ENCODE data around the gene HOXC12.

The HOXC12 gene

GRCh38 chr12:53941187-53941586, 13.5 kb upstream of the HOXC12 start:
- no peak for DNase-seq

DNA sequence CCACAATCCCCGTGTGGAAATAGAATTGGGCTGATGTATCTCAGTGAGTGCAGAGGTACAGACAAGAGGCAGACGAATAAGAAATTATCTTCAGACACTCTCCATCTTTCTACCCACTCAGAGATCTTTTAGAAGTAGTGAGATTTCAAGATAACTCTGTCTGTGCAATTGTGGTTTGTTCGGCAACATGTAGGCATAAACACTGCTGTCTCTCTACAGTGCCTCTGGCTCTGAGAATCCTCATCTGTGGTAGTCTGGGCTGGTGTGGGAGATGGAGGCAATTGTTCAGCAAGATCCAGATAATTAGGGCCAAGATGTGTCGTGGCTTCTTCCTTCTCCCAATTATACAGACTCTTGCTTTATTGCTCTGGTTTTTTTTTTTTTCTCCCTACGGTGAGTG, 13.0 kb upstream of the HOXC12 start:
- DNase-seq = no peak

DNA sequence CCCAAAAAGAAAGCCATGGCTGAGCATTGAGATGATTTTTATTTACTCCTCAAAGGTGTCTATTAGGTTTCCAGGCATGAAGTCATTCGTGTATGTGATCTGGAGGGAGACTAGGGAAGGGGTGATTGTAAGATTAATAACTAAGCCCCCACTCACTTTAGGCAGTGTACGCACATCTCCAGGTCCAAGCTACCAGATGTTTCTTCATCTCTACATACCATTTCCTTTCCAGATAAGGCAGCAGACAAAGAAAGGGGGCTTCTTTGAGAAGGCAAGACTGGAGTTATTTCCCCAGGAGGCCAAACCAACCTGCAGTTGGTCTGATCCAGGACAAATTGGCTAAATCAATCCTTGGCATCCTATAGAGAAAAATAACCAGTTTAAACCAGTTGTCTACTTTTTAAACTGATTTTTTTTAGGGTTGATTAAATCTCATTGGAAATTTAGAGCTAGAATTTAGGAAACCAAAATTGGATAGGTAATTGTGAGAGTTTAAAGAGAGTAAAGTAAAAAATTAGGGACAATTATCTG, 12.2 kb upstream of the HOXC12 start:
- DNase-seq = no peak

DNA sequence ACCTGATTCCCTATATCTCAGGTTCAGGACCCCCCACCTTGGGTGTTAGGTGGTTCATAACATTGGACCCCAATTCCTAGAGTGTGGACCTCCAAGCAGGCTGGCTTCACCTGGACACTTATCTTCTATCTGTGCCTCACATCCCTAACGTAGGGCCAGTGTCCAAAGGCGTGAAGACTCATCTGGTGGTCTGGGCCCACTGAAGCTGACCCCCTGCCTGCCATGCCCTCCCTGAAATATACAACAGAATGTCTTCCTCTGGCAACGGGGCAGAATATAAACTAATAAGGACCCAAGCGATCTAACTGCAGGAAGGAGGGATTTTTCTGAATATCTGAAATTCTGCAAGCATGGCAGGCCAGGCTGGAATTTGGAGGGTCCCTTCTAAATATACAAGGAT, 10.5 kb upstream of the HOXC12 start:
- no peak for DNase-seq

DNA sequence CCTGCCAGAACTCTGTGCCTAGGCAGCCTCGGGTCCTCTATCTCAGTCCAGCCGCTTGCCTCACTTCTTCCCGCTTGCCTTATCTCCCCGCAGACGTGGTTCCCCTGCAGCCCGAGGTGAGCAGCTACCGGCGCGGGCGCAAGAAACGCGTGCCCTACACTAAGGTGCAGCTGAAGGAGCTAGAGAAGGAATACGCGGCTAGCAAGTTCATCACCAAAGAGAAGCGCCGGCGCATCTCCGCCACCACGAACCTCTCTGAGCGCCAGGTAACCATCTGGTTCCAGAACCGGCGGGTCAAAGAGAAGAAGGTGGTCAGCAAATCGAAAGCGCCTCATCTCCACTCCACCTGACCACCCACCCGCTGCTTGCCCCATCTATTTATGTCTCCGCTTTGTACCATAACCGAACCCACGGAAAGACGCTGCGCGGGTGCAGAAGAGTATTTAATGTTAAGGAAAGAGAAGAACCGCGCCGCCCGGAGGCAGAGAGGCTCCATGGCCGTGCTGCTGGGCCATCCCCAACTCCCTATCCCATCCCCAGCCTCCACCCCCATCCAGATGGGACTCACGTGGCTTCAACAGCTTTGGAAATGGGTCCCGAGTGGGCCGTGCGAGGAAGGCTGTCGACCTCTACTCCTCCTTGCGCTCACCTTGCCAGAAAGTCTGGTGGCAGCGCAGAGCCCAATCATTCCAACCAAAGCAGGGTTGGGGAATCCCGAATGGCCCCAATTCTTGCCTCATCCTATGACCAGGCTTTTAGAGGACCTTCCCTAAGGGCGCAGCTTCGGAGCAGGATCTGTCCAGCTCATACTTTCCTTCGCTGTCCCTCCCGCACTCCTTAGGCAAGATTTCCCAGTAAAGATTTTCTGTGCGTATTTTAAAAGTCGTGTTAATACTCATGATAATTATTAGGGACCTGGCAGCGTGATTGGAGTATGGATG, 9.5 kb upstream of the HOXC12 start:
- no peak for DNase-seq

DNA sequence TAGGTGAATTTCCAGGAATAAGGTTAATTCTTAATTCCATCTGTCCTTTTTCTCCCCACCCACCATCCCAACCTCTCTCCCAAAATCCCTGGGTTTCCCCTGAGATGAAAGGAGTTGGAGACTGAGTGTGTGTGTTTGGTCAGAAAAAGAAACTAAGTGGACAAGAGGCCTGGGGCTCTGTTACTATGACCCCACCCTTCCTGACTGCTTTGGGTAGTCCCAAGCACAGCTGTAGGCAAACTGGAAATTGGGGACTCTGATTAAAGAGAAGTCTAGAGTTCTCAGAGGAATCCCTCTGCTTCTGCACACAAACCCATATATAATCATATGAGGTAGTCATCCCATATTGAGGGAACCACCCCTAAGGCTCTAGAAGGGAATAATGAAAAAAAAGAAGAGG, 7.0 kb upstream of the HOXC12 start:
- DNase-seq = no peak

- no peak for DNase-seq
Observed at GRCh38 chr12:53948650-53949593, 5.8 kb upstream of the HOXC12 start.

GRCh38 chr12:53949631-53950436, 4.9 kb upstream of the HOXC12 start:
- no peak for DNase-seq

DNA sequence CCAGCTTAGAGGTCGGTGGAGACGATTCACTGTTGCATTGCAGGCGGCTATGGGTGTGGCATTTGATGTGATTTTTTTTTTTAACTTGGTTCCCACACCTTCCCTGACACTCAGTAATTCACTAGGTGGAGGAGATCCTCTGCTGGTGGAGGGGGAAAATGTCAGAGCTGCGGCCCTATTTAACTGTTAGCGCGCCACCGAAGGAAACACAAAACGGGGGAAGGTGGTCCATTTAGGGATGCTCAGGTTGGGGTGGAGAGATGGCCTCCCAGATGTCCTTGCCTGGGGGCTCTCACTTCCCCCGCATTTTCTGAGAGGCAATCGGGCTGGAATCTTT, 4.3 kb upstream of the HOXC12 start:
- no peak for DNase-seq

- no peak for DNase-seq
Observed at GRCh38 chr12:53950789-53951576, 3.7 kb upstream of the HOXC12 start.

DNA sequence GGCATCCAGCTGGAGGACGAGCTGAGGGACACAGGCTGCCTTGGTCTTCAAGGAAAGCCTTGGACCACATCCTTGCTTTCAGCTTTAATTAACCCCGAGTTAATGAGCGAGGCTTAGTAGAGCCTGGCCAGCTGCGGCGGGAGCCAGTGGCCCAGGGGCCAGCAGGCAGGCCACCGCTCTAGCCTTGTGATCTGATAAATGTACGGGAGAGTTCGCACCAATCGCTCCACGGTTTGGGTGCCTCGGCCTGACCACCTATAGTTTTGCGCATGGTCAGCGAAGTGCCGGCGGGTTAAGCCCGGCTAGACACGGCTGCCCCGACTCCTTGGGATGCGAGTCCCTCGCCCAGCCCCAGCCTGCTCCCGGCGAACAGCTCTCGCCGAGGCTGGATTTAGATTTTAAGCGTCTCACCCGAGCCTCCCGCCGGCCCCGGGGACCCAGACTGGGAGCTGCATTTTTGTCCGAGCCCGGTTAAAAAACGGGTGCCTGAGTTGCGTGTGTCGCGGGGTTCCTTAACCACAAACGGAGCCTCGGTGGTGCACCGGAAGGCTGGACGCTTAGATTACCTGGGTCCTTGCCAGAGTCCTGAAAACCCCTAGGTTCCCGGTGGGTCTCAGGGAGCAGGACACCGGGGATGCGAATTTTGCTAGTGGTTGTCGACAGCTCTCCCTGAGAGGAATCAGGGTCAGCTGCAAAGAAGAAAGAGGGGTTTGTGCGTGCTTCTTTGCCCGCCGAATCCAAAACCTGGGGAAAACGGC, 2.9 kb upstream of the HOXC12 start:
- DNase-seq = peak; percentile 65

DNA sequence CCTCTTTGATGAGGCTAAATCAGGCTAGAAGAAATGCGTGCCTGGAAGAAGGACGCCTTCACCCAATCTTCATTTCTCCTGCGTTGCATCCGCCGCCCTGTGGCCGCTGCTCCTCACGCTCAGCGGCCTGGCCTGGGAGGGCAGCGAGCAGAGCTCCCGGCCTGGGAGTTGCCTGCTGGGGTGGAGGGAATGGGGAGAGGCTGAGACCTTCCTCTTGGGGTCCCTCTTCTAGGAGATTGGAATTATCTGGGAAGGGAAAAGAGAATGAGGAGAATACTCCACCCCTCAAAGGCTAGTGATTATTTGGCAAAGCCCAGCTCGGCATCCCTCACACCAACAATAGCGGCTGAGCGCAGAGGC, 2.4 kb upstream of the HOXC12 start:
- DNase-seq = no peak

DNA sequence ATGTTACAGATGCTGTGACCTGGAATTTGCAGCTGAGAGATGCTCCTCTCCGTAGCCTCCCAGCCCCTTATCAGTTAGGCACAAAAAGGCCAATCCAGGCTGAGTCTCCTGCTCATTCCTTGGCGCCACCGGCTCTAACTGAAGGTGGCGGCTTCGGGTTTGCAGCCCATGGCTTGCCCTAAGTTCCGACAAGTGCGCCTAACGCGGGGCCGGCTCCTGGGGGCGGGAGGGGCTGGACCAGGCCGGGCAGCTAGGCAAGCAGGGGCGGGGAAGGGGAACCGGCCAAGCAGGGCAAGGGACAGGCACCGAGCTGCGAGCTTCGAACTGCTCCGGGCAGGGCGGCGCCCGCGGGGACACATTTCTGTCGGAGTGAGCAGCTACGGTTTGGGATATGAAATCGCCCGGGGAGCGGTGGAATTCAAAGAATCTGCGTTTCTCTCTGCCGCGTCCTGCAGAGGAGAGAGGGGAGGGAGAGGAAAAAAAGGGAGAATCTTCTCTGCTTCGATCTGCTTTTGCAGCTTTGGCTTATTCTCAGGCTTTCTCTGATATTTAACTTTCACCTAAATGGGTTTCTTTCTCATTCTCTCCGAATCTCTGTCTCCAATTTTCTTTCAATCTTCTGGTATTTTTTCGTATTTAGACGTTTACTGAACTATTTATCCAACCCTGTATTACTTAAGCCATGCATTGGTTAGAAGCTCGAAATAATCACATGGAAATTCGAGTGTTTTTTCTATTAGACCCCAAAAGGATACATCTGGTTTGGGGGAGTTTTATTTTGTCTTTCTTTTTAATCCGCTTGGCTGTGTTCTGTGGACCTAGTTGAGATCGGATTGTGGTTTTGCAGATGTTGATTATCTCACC, 1.6 kb upstream of the HOXC12 start:
- DNase-seq = no peak

DNA sequence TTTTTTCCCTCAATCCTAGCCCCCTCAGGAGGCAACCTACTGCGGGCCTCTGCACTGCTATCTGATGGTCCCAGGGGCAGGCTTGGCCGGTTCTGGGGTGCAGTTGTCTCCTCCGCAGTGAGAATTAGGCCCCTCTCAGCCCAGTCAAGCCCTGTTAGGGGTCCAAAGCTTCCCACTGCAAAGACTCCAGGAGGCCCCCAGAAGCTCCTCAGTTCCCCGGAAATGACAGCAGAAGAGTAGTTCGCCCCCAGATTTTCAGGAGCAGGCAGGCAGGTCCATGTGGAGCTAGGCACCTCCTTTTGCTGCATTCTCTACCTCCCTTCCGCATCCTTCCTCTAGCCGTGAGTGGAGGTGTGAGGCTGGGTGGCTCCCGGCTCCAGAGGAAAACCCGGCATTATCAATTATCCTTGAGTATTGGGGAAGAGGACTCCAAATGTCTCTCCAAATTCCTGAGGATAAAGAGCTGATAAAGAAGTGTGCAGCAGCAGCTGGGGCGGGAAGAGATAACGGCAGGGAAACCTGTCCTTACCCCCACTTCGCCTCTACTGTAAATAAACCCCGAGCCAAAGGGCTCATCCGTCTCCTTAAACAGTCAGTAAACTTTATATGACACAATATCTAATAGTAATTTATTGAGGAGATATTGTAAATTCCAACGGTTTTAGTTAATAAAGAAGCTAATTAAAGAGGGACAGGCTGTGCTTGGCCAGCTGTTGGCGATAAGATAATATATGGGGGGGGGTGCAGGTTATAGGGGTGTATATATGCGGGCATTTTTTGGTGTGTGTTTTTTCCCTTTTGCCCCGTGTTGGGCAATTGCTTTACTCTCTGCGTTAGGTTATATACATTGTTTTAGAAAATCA, 641 bp upstream of the HOXC12 start:
- DNase-seq = no peak

DNA sequence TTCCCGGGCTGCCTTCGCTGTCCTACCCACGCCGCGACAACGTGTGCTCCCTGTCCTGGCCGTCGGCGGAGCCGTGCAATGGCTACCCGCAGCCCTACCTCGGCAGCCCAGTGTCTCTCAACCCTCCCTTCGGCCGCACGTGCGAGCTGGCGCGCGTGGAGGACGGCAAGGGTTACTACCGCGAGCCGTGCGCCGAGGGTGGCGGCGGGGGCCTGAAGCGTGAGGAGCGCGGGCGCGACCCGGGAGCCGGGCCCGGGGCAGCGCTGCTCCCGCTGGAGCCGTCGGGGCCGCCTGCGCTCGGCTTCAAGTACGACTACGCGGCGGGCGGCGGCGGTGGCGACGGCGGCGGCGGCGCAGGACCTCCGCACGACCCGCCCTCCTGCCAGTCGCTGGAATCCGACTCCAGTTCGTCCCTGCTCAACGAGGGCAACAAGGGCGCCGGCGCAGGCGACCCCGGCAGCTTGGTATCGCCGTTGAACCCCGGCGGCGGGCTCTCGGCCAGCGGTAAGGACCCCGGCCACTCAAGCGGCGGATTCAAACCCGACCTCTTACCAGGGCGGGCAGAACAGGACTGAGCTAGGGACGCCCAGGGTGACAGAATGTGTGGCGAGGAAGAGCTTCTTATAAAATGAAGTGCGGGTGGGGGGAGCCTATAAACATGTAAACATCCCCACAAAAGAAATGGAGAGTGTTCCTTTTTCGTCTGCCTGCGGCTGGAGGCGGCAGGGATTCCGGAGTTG, 503 bp downstream of the HOXC12 start:
- no peak for DNase-seq

GRCh38 chr12:53955776-53956250, 1.1 kb downstream of the HOXC12 start:
- no peak for DNase-seq

DNA sequence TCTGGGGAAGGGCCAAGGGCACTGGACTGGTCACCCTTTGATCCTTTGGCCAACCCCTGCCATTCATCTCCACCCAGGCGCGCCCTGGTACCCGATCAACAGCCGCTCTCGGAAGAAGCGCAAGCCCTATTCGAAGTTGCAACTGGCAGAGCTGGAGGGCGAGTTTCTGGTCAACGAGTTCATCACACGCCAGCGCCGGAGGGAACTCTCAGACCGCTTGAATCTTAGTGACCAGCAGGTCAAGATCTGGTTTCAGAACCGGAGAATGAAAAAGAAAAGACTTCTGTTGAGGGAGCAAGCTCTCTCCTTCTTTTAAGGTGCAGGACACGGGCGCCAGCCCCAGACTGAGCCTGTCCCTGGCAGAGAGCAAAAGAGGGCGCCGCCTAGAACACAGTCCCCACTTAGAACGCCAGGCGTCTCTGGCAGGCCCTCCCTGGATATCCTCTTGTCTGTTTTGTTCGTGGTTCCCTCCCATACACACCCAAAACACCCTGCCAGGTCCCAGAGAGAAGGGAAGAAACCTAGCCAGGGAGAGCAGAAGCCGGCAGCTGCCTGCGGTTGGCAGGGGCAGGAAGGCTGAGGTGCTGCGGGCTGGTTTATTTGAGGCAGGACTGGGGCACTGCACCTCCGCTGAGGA, 1.7 kb downstream of the HOXC12 start:
- DNase-seq = no peak
